Measurements from ENCODE around the gene CCN2. TPM values are rescaled to one million over a fixed set of nuclear protein-coding genes. Genes with fewer than 3 reads are reported as not detected.

Gene CCN2
- total RNA-seq, 1 donor from 2014 or later, result 1,253 TPM

DNA sequence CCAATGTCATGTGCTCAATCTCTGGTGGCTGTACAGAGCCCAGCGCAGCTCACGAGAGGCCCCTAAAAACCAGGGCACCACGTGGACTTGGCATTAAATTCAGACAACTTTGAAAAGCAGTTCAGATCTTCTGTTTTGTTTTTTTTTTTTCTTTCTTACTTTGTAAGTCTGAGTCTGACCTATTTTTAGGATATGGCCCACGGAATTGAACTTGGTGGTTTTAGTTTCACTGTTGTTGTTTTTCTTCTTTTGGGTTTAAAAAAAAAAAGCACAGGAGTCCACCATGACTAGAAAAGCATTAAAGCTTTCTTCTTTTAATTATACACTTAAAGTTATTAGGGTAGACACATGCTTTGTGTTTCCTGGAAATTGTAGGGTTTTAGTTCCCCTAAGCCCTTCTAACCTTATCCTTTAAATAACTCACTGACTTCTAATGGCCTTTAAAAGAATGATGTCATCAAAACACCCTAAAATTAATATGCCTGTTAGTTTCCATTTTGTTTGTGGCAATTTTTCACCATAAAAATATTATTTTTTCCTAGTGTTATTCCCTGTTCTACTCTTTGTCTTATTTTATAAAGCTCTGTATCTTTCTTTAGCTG is 48.5 kb upstream of the CCN2 start:
- peak overlapping the region; percentile 35 for H3K27ac Mint-ChIP-seq (ENCODE audit: unreplicated experiment)
- H3K4me2 ChIP-seq (ENCODE audit: low read length), result no peak overlapping the region

GRCh38 chr6:131998255-131998982 is 47.2 kb upstream of the CCN2 start:
- H3K4me3 Mint-ChIP-seq (ENCODE audit: unreplicated experiment), result no peak overlapping the region
- Histone ChIP-seq H3K79me2 (ENCODE audit: insufficient read depth, low read length) (no peaks in the 10 kb centered on the region), H3K4me2 (ENCODE audit: low read length) (no peak overlapping the region), H3K27ac (ENCODE audit: low read depth, low read length) (peak overlapping the region; percentile 20), H3K4me1 (ENCODE audit: insufficient read depth, low read length) (peaks cover 13% of the 10 kb centered on the region), H3K9ac (ENCODE audit: low read length) (no peak overlapping the region), H3K27me3 (ENCODE audit: insufficient read depth, low read length) (no peaks in the 10 kb centered on the region), H3K36me3 (ENCODE audit: insufficient read depth, low read length) (no peaks in the 10 kb centered on the region), H3K9me3 (ENCODE audit: insufficient read depth, low read depth, low read length) (no peaks in the 10 kb centered on the region), H4K20me1 (ENCODE audit: insufficient read depth, low read length) (no peaks in the 10 kb centered on the region), H3K4me3 (ENCODE audit: insufficient read depth, low read depth, low read length) (no peak overlapping the region), H2AFZ (ENCODE audit: low read depth, low read length) (no peak overlapping the region)
- peaks cover 16% of the 10 kb centered on the region for H3K4me1 Mint-ChIP-seq (ENCODE audit: low read depth, unreplicated experiment)
- peak overlapping the region; percentile 67 for H3K27ac Mint-ChIP-seq (ENCODE audit: unreplicated experiment)
- peaks cover 3% of the 10 kb centered on the region for H3K36me3 Mint-ChIP-seq (ENCODE audit: low read depth, unreplicated experiment)
- FAIRE-seq (peak; percentile 64), DNase-seq (ENCODE audit: low read depth) (peak; percentile 42)
- TF ChIP-seq, protein P1, sequence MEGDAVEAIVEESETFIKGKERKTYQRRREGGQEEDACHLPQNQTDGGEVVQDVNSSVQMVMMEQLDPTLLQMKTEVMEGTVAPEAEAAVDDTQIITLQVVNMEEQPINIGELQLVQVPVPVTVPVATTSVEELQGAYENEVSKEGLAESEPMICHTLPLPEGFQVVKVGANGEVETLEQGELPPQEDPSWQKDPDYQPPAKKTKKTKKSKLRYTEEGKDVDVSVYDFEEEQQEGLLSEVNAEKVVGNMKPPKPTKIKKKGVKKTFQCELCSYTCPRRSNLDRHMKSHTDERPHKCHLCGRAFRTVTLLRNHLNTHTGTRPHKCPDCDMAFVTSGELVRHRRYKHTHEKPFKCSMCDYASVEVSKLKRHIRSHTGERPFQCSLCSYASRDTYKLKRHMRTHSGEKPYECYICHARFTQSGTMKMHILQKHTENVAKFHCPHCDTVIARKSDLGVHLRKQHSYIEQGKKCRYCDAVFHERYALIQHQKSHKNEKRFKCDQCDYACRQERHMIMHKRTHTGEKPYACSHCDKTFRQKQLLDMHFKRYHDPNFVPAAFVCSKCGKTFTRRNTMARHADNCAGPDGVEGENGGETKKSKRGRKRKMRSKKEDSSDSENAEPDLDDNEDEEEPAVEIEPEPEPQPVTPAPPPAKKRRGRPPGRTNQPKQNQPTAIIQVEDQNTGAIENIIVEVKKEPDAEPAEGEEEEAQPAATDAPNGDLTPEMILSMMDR (IDR thresholded peaks at IDR 0.05; ENCODE audit: insufficient read depth, low read depth, low read length), result no peak
- TF ChIP-seq EZH2 (IDR thresholded peaks at IDR 0.05; ENCODE audit: insufficient read depth, low read length), result no peak
- peaks cover 3% of the 10 kb centered on the region for H3K9me3 Mint-ChIP-seq (ENCODE audit: unreplicated experiment)
- no peaks in the 10 kb centered on the region for H3K27me3 Mint-ChIP-seq (ENCODE audit: low read depth, unreplicated experiment)

More for the DNA sequence above, 48.5 kb upstream of the CCN2 start:
- Histone ChIP-seq H3K4me3 (ENCODE audit: insufficient read depth, low read depth, low read length) (no peak overlapping the region), H3K9ac (ENCODE audit: low read length) (no peak overlapping the region), H3K9me3 (ENCODE audit: insufficient read depth, low read depth, low read length) (no peaks in the 10 kb centered on the region), H3K36me3 (ENCODE audit: insufficient read depth, low read length) (no peaks in the 10 kb centered on the region), H3K4me1 (ENCODE audit: insufficient read depth, low read length) (peaks cover 13% of the 10 kb centered on the region), H3K27ac (ENCODE audit: low read depth, low read length) (no peak overlapping the region), H3K27me3 (ENCODE audit: insufficient read depth, low read length) (no peaks in the 10 kb centered on the region), H4K20me1 (ENCODE audit: insufficient read depth, low read length) (no peaks in the 10 kb centered on the region), H2AFZ (ENCODE audit: low read depth, low read length) (no peak overlapping the region), H3K79me2 (ENCODE audit: insufficient read depth, low read length) (no peaks in the 10 kb centered on the region)
- no peak for DNase-seq (ENCODE audit: low read depth)
- no peak for FAIRE-seq
- H3K4me3 Mint-ChIP-seq (ENCODE audit: unreplicated experiment), result no peak overlapping the region
- peaks cover 8% of the 10 kb centered on the region for H3K9me3 Mint-ChIP-seq (ENCODE audit: unreplicated experiment)
- no peaks in the 10 kb centered on the region for H3K27me3 Mint-ChIP-seq (ENCODE audit: low read depth, unreplicated experiment)
- TF ChIP-seq, protein P1 (IDR thresholded peaks at IDR 0.05; ENCODE audit: insufficient read depth, low read depth, low read length), result no peak
- no peak for TF ChIP-seq EZH2 (IDR thresholded peaks at IDR 0.05; ENCODE audit: insufficient read depth, low read length)
- peaks cover 19% of the 10 kb centered on the region for H3K4me1 Mint-ChIP-seq (ENCODE audit: low read depth, unreplicated experiment)
- peaks cover 7% of the 10 kb centered on the region for H3K36me3 Mint-ChIP-seq (ENCODE audit: low read depth, unreplicated experiment)
